Renal cortical epithelial cell (primary cell): Measurements from ENCODE around the gene ANKS1B. TPM values are rescaled to one million over a fixed set of nuclear protein-coding genes. Genes with fewer than 3 reads are reported as not detected.
"Not testable (repeated sequence)": the region's sequence is repeated elsewhere in the genome, so short reads cannot be mapped to it uniquely, and the experiment has no call there.

Source experiments
- DNase-seq: peaks from one replicate; pipeline ENCODE4 v3.0.0-alpha.2; 2011; ENCODE audit warnings: low read depth
- total RNA-seq: library from RNA; depleted of rRNA; stranded (reverse); fragments of >200 nt; gene quantifications from 2 replicates; pipeline ENCODE4 v1.2.3, GENCODE V29; 2014

Gene ANKS1B
- total RNA-seq, 1 donor from 2014 or later = 6.9 TPM

GRCh38 chr12:99598785-99599184 is 386.0 kb downstream of the ANKS1B start:
- no peak for DNase-seq

GRCh38 chr12:99596762-99597161 is 388.0 kb downstream of the ANKS1B start:
- DNase-seq = no peak

- not testable (repeated sequence) for DNase-seq
Observed at GRCh38 chr12:99577125-99577524, 407.6 kb downstream of the ANKS1B start.

- no peak for DNase-seq
Observed at GRCh38 chr12:99573980-99574379, 410.8 kb downstream of the ANKS1B start.

- DNase-seq = no peak
Observed at GRCh38 chr12:99567072-99567471, 417.7 kb downstream of the ANKS1B start.

- DNase-seq = no peak
Observed at GRCh38 chr12:99558109-99558508, 426.6 kb downstream of the ANKS1B start.

GRCh38 chr12:99553461-99553860 is 431.3 kb downstream of the ANKS1B start:
- peak; percentile 74 for DNase-seq

- no peak for DNase-seq
Observed at GRCh38 chr12:99552022-99552421, 432.7 kb downstream of the ANKS1B start.

GRCh38 chr12:99549651-99550050 is 435.1 kb downstream of the ANKS1B start:
- DNase-seq = no peak

- DNase-seq = no peak
Observed at GRCh38 chr12:99549196-99549595, 435.5 kb downstream of the ANKS1B start.

- DNase-seq = no peak
Observed at GRCh38 chr12:99544457-99544856, 440.3 kb downstream of the ANKS1B start.

- peak; percentile 87 for DNase-seq
Observed at GRCh38 chr12:99529966-99530365, 454.8 kb downstream of the ANKS1B start.

GRCh38 chr12:99528478-99528877 is 456.3 kb downstream of the ANKS1B start:
- DNase-seq = no peak

GRCh38 chr12:99523853-99524252 is 460.9 kb downstream of the ANKS1B start:
- DNase-seq = no peak

- peak; percentile 43 for DNase-seq
Observed at GRCh38 chr12:99522456-99522855, 462.3 kb downstream of the ANKS1B start.

GRCh38 chr12:99521664-99522063 is 463.1 kb downstream of the ANKS1B start:
- peak; percentile 35 for DNase-seq

- DNase-seq = peak; percentile 33
Observed at GRCh38 chr12:99513066-99513465, 471.7 kb downstream of the ANKS1B start.

GRCh38 chr12:99505805-99506204 is 478.9 kb downstream of the ANKS1B start:
- DNase-seq = peak; percentile 40

GRCh38 chr12:99498756-99499155 is 486.0 kb downstream of the ANKS1B start:
- peak; percentile 96 for DNase-seq

GRCh38 chr12:99495799-99496198 is 488.9 kb downstream of the ANKS1B start:
- DNase-seq = peak; percentile 29

- no peak for DNase-seq
Observed at GRCh38 chr12:99493197-99493596, 491.5 kb downstream of the ANKS1B start.

GRCh38 chr12:99486277-99486676 is 498.5 kb downstream of the ANKS1B start:
- no peak for DNase-seq

GRCh38 chr12:99479149-99479548 is 505.6 kb downstream of the ANKS1B start:
- no peak for DNase-seq

GRCh38 chr12:99476956-99477355 is 507.8 kb downstream of the ANKS1B start:
- DNase-seq = no peak
